ENCODE data around the gene THSD1.

- TF ChIP-seq CTCF (IDR thresholded peaks at IDR 0.05; ENCODE audit: low read depth, low read length) (no peak), EZH2phosphoT487 (IDR thresholded peaks at IDR 0.05; ENCODE audit: low read depth) (no peak)
Observed at GRCh38 chr13:52447354-52447753, 41.4 kb upstream of the THSD1 start.

Measured in OCI-LY3 (cell line).